ENCODE measurements around the gene DMXL2.
"Not testable (repeated sequence)": the region's sequence is repeated elsewhere in the genome, so short reads cannot be mapped to it uniquely, and the experiment has no call there.

Gene DMXL2

DNA sequence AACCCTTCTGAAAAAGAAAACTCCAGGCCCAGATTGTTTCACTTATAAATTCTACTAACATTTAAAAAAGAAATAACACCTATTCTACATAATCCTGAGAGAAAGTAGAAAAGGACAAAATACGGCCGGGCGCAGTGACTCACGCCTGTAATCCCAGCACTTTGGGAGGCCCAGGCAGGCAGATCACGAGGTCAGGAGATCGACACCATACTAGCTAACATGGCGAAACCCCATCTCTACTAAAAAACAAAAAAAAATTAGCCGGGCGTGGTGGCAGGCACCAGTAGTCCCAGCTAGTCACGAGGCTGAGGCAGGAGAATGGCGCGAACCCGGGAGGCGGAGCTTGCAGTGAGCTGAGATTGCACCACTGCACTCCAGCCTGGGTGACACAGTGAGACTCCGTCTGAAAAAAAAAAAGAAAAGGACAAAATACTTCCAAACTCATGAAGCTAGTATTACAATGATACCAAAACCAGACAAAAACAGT is 19.1 kb downstream of the DMXL2 start:
- H2BK5ac ChIP-seq (ENCODE audit: low read length); DNase-seq (ENCODE audit: low spot score); H3K79me1 ChIP-seq (ENCODE audit: low read depth, low read length); H2BK120ac ChIP-seq (ENCODE audit: low read depth, low read length); H3K14ac ChIP-seq (ENCODE audit: low read length); H3K18ac ChIP-seq (ENCODE audit: low read length); H4K91ac ChIP-seq (ENCODE audit: low read depth, low read length, poor library complexity); H2AFZ ChIP-seq (ENCODE audit: low read length); H3K4me1 ChIP-seq (ENCODE audit: control insufficient read depth in 2 of 2, insufficient read depth in 1 of 2, low read depth in 1 of 2, low read length in 2 of 2); H3K4me2 ChIP-seq (ENCODE audit: insufficient read depth, low read length, poor library complexity, severe bottlenecking); H2BK15ac ChIP-seq (ENCODE audit: low read length); H3K23ac ChIP-seq (ENCODE audit: low read depth, low read length, poor library complexity); H2BK12ac ChIP-seq (ENCODE audit: low read length); H3K9ac ChIP-seq (ENCODE audit: low read depth, low read length, poor library complexity); H3K27me3 ChIP-seq (ENCODE audit: control insufficient read depth in 3 of 3, insufficient read depth in 3 of 3, low read depth in 1 of 3, low read length in 3 of 3); H4K8ac ChIP-seq (ENCODE audit: low read depth, low read length); H3K4ac ChIP-seq (ENCODE audit: low read length); H3K4me3 ChIP-seq (ENCODE audit: low read length in 2 of 2); H2AK5ac ChIP-seq (ENCODE audit: low read depth, low read length); H3K27ac ChIP-seq (replicated peaks; ENCODE audit: low read length); H3K36me3 ChIP-seq (replicated peaks in 1 of 2; ENCODE audit: control insufficient read depth in 2 of 2, insufficient read depth in 2 of 2, low read length in 2 of 2); H3K9me3 ChIP-seq (replicated peaks in 1 of 2; ENCODE audit: control insufficient read depth in 2 of 2, insufficient read depth in 1 of 2, low read depth in 1 of 2, low read length in 2 of 2): not testable (repeated sequence)
- no CpG with 5 or more reads among the region's 15 CpGs for WGBS, 2 donors (ENCODE audit: extremely low coverage in 2 of 2, insufficient read length in 2 of 2, insufficient replicate concordance in 1 of 2)

DNA sequence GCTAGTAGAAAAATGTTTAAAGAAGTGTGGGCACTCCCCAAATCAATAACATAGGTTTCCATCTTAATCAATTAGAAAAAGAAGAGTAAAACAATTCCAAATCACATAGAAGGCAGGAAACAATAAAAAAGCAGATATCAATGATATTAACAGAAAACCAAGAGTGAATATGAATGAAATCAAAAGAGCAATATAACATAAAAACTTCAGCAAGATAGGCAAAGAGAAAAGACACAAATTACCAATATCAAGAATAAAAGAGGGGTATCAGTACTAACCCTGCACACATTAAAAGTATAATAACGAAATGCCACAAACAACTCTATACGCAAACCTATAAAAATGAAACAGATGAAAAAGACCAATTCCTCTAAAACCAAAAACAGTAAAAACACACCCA is 19.6 kb downstream of the DMXL2 start:
- Histone ChIP-seq H3K9ac (ENCODE audit: low read depth, low read length, poor library complexity) (no peak overlapping the region), H3K27ac (replicated peaks; ENCODE audit: low read length) (no peak overlapping the region), H3K79me1 (ENCODE audit: low read depth, low read length) (no peaks in the 10 kb centered on the region), H2BK12ac (ENCODE audit: low read length) (no peak overlapping the region), H2BK5ac (ENCODE audit: low read length) (no peak overlapping the region), H3K36me3 (replicated peaks in 1 of 2; ENCODE audit: control insufficient read depth in 2 of 2, insufficient read depth in 2 of 2, low read length in 2 of 2) (no peaks in the 10 kb centered on the region), H3K18ac (ENCODE audit: low read length) (no peak overlapping the region), H3K4me3 (ENCODE audit: low read length in 2 of 2) (no peak overlapping the region), H3K4me2 (ENCODE audit: insufficient read depth, low read length, poor library complexity, severe bottlenecking) (no peak overlapping the region), H3K27me3 (ENCODE audit: control insufficient read depth in 3 of 3, insufficient read depth in 3 of 3, low read depth in 1 of 3, low read length in 3 of 3) (no peaks in the 10 kb centered on the region), H3K14ac (ENCODE audit: low read length) (no peak overlapping the region), H2AK5ac (ENCODE audit: low read depth, low read length) (no peak overlapping the region), H3K4me1 (ENCODE audit: control insufficient read depth in 2 of 2, insufficient read depth in 1 of 2, low read depth in 1 of 2, low read length in 2 of 2) (no peaks in the 10 kb centered on the region), H3K9me3 (replicated peaks in 1 of 2; ENCODE audit: control insufficient read depth in 2 of 2, insufficient read depth in 1 of 2, low read depth in 1 of 2, low read length in 2 of 2) (no peaks in the 10 kb centered on the region), H2BK15ac (ENCODE audit: low read length) (no peak overlapping the region), H4K91ac (ENCODE audit: low read depth, low read length, poor library complexity) (no peak overlapping the region), H3K4ac (ENCODE audit: low read length) (no peak overlapping the region), H4K8ac (ENCODE audit: low read depth, low read length) (no peak overlapping the region), H3K23ac (ENCODE audit: low read depth, low read length, poor library complexity) (no peak overlapping the region), H2BK120ac (ENCODE audit: low read depth, low read length) (no peak overlapping the region), H2AFZ (ENCODE audit: low read length) (no peak overlapping the region)
- WGBS, 2 donors (ENCODE audit: extremely low coverage in 2 of 2, insufficient read length in 2 of 2, insufficient replicate concordance in 1 of 2) = no CpG with 5 or more reads among the region's 2 CpGs
- no peak for DNase-seq (ENCODE audit: low spot score)

DNA sequence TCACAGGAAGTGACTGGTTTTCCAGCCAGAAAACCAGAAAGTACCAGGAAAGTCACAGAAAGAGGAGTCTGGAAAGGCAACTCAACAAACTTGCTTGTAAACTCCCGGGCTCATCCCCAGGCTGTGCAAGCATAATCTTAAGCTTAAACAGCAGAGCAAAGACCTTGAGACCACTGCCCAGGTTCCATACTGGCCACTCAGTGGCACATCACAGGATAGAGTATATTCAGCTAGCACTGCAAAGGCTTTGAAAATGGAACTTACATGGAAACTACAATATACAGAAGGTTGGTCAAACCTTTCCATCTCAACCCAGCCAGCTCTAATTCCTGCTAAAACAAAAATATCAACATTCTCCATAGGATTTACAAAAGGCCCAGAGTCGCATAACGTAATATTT is 20.1 kb downstream of the DMXL2 start:
- no peak overlapping the region for H2BK12ac ChIP-seq (ENCODE audit: low read length)
- no peaks in the 10 kb centered on the region for H3K9me3 ChIP-seq (replicated peaks in 1 of 2; ENCODE audit: control insufficient read depth in 2 of 2, insufficient read depth in 1 of 2, low read depth in 1 of 2, low read length in 2 of 2)
- no peak overlapping the region for H3K18ac ChIP-seq (ENCODE audit: low read length)
- H3K4me2 ChIP-seq (ENCODE audit: insufficient read depth, low read length, poor library complexity, severe bottlenecking) = no peak overlapping the region
- no peaks in the 10 kb centered on the region for H3K27me3 ChIP-seq (ENCODE audit: control insufficient read depth in 3 of 3, insufficient read depth in 3 of 3, low read depth in 1 of 3, low read length in 3 of 3)
- no peak overlapping the region for H3K9ac ChIP-seq (ENCODE audit: low read depth, low read length, poor library complexity)
- no peak overlapping the region for H4K91ac ChIP-seq (ENCODE audit: low read depth, low read length, poor library complexity)
- no peak overlapping the region for H3K4me3 ChIP-seq (ENCODE audit: low read length in 2 of 2)
- H3K36me3 ChIP-seq (replicated peaks in 1 of 2; ENCODE audit: control insufficient read depth in 2 of 2, insufficient read depth in 2 of 2, low read length in 2 of 2) = no peaks in the 10 kb centered on the region
- no peak overlapping the region for H3K23ac ChIP-seq (ENCODE audit: low read depth, low read length, poor library complexity)
- H2BK120ac ChIP-seq (ENCODE audit: low read depth, low read length) = no peak overlapping the region
- H3K79me1 ChIP-seq (ENCODE audit: low read depth, low read length) = no peaks in the 10 kb centered on the region
- WGBS, 2 donors (ENCODE audit: extremely low coverage in 2 of 2, insufficient read length in 2 of 2, insufficient replicate concordance in 1 of 2) = no CpG with 5 or more reads among the region's 3 CpGs
- H2BK5ac ChIP-seq (ENCODE audit: low read length) = no peak overlapping the region
- H2AK5ac ChIP-seq (ENCODE audit: low read depth, low read length) = no peak overlapping the region
- no peak overlapping the region for H3K4ac ChIP-seq (ENCODE audit: low read length)
- H3K27ac ChIP-seq (replicated peaks; ENCODE audit: low read length) = no peak overlapping the region
- H2AFZ ChIP-seq (ENCODE audit: low read length) = no peak overlapping the region
- no peak for DNase-seq (ENCODE audit: low spot score)
- no peak overlapping the region for H2BK15ac ChIP-seq (ENCODE audit: low read length)
- no peak overlapping the region for H4K8ac ChIP-seq (ENCODE audit: low read depth, low read length)
- H3K4me1 ChIP-seq (ENCODE audit: control insufficient read depth in 2 of 2, insufficient read depth in 1 of 2, low read depth in 1 of 2, low read length in 2 of 2) = no peaks in the 10 kb centered on the region
- no peak overlapping the region for H3K14ac ChIP-seq (ENCODE audit: low read length)

DNA sequence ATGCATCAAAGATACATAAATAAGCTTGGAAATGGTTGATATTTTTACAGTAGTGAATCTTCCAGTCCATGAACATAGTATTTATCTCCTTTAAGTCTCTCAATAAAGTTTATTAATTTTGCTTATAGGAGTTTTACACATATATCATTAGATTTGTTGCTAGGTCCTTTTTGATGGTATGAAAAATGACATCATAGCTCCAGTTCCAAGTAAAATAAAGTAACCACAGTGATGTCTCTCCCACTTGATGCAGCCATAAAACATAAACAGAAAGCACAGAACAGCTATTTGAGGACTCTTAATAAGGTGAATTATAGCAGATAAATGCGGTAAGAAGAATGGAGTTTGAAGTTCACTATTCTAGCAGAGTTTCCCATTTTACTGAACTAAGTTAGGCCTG is 20.8 kb downstream of the DMXL2 start:
- no CpG with 5 or more reads among the region's 1 CpG for WGBS, 2 donors (ENCODE audit: extremely low coverage in 2 of 2, insufficient read length in 2 of 2, insufficient replicate concordance in 1 of 2)
- no peak overlapping the region for H2AK5ac ChIP-seq (ENCODE audit: low read depth, low read length)

More for the DNA sequence above, 20.8 kb downstream of the DMXL2 start:
- Histone ChIP-seq H3K27me3 (ENCODE audit: control insufficient read depth in 3 of 3, insufficient read depth in 3 of 3, low read depth in 1 of 3, low read length in 3 of 3) (no peaks in the 10 kb centered on the region), H3K9ac (ENCODE audit: low read depth, low read length, poor library complexity) (no peak overlapping the region), H3K14ac (ENCODE audit: low read length) (no peak overlapping the region), H2BK15ac (ENCODE audit: low read length) (no peak overlapping the region), H3K36me3 (replicated peaks in 1 of 2; ENCODE audit: control insufficient read depth in 2 of 2, insufficient read depth in 2 of 2, low read length in 2 of 2) (no peaks in the 10 kb centered on the region), H3K23ac (ENCODE audit: low read depth, low read length, poor library complexity) (no peak overlapping the region), H2BK120ac (ENCODE audit: low read depth, low read length) (no peak overlapping the region), H2BK5ac (ENCODE audit: low read length) (no peak overlapping the region), H3K9me3 (replicated peaks in 1 of 2; ENCODE audit: control insufficient read depth in 2 of 2, insufficient read depth in 1 of 2, low read depth in 1 of 2, low read length in 2 of 2) (peaks cover 0 to 3% of the 10 kb centered on the region in 2 donors), H4K91ac (ENCODE audit: low read depth, low read length, poor library complexity) (no peak overlapping the region), H4K8ac (ENCODE audit: low read depth, low read length) (no peak overlapping the region), H3K27ac (replicated peaks; ENCODE audit: low read length) (no peak overlapping the region), H3K18ac (ENCODE audit: low read length) (no peak overlapping the region), H3K79me1 (ENCODE audit: low read depth, low read length) (no peaks in the 10 kb centered on the region), H3K4me1 (ENCODE audit: control insufficient read depth in 2 of 2, insufficient read depth in 1 of 2, low read depth in 1 of 2, low read length in 2 of 2) (no peaks in the 10 kb centered on the region), H3K4me3 (ENCODE audit: low read length in 2 of 2) (no peak overlapping the region), H3K4me2 (ENCODE audit: insufficient read depth, low read length, poor library complexity, severe bottlenecking) (no peak overlapping the region), H3K4ac (ENCODE audit: low read length) (no peak overlapping the region), H2AFZ (ENCODE audit: low read length) (no peak overlapping the region), H2BK12ac (ENCODE audit: low read length) (no peak overlapping the region)
- DNase-seq (ENCODE audit: low spot score) = no peak
